Measurements from ENCODE around the gene CYP3A4.

CYP3A4 gene

DNA sequence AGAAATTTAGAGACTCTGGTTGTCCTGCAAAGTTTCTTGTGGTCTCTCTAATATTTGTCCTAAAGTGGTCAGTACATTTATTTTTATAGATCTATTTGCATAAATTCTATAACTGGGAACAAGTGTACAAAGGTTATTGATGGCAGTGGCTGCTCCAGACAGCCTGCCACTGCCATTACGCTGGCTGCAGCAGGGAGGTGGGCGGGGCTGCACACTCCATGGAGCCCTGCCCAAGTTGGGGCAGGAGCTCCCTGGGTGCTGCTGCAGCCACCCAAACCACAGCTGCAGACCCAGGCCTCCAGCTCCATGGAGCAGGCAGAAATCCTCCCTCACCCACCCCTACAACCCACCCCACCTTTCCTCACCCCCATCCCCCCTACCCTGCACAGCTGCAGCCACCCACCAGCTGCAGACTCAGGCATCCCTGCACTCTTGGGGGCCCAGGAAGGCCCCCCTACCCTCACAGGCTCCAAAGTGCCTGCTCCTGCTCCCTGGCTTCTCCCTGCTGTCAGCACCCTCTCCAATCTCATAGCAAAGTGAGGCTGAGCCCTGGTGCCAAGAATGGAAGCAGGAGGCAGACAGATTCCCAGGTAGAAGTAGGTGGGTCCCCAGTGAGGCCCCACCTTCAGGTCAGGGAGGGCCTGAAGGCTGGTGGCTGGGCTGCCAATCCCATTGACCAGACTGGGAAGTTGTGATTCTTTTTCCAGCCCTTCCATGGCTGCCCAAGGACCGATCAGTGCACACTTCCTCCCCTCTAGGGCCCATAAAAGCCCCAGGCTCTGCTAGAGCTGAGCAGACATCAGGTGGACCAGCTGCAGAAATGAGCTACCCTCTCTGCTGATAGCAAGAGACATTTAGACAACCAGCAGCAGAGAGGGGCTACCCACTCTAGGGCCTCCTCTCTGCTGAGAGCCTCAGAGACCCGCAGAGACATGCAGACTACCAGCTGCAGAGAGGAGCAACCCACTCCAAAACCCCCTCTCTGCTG is 39.0 kb upstream of the CYP3A4 start:
- Histone ChIP-seq H4K20me1 (ENCODE audit: control insufficient read depth, insufficient read depth, low read depth, low read length) (no peaks in the 10 kb centered on the region), H3K4me2 (ENCODE audit: low read length) (no peak overlapping the region), H3K79me2 (ENCODE audit: control insufficient read depth, low read length) (no peaks in the 10 kb centered on the region), H3K27me3 (ENCODE audit: control insufficient read depth, low read length) (peaks cover 10% of the 10 kb centered on the region; the same call in 1 of the 2 replicates), H3K9me2 (replicated peaks; ENCODE audit: control insufficient read depth, low read length) (no peaks in the 10 kb centered on the region), H3K27ac (ENCODE audit: low read depth, low read length) (no peak overlapping the region), H3K9me3 (ENCODE audit: control insufficient read depth, insufficient read depth, low read length) (no peaks in the 10 kb centered on the region), H3K36me3 (ENCODE audit: control insufficient read depth, low read length) (no peaks in the 10 kb centered on the region), H3K4me3 (ENCODE audit: low read length) (no peak overlapping the region), H3K4me1 (ENCODE audit: control insufficient read depth, low read length) (no peaks in the 10 kb centered on the region), H3F3A (ENCODE audit: control insufficient read depth, insufficient read depth) (no peaks in the 10 kb centered on the region)
- TF ChIP-seq CTCF (IDR thresholded peaks at IDR 0.05; ENCODE audit: low read depth, low read length, poor library complexity, severe bottlenecking) (no peak), EZH2phosphoT487 (IDR thresholded peaks at IDR 0.05; ENCODE audit: borderline replicate concordance, low read length) (no peak)

- H3F3A ChIP-seq (ENCODE audit: control insufficient read depth, insufficient read depth): no peaks in the 10 kb centered on the region
- peaks cover 13% of the 10 kb centered on the region; the same call in 1 of the 2 replicates for H3K27me3 ChIP-seq (ENCODE audit: control insufficient read depth, low read length)
- no peaks in the 10 kb centered on the region for H3K9me2 ChIP-seq (replicated peaks; ENCODE audit: control insufficient read depth, low read length)
- no peak overlapping the region for H3K4me3 ChIP-seq (ENCODE audit: low read length)
- no peak for TF ChIP-seq CTCF (IDR thresholded peaks at IDR 0.05; ENCODE audit: low read depth, low read length, poor library complexity, severe bottlenecking)
- no peak for TF ChIP-seq EZH2phosphoT487 (IDR thresholded peaks at IDR 0.05; ENCODE audit: borderline replicate concordance, low read length)
- no peaks in the 10 kb centered on the region for H3K79me2 ChIP-seq (ENCODE audit: control insufficient read depth, low read length)
- H3K27ac ChIP-seq (ENCODE audit: low read depth, low read length): no peak overlapping the region
- no peaks in the 10 kb centered on the region for H3K36me3 ChIP-seq (ENCODE audit: control insufficient read depth, low read length)
- no peaks in the 10 kb centered on the region for H4K20me1 ChIP-seq (ENCODE audit: control insufficient read depth, insufficient read depth, low read depth, low read length)
- H3K4me2 ChIP-seq (ENCODE audit: low read length): no peak overlapping the region
- H3K9me3 ChIP-seq (ENCODE audit: control insufficient read depth, insufficient read depth, low read length): no peaks in the 10 kb centered on the region
- H3K4me1 ChIP-seq (ENCODE audit: control insufficient read depth, low read length): no peaks in the 10 kb centered on the region
Observed at GRCh38 chr7:99820408-99821027, 36.5 kb upstream of the CYP3A4 start.

- no peak overlapping the region for H3K27ac ChIP-seq (ENCODE audit: low read depth, low read length)
- no peak overlapping the region for H3K4me2 ChIP-seq (ENCODE audit: low read length)
- TF ChIP-seq CTCF (IDR thresholded peaks at IDR 0.05; ENCODE audit: low read depth, low read length, poor library complexity, severe bottlenecking): no peak
- no peak for TF ChIP-seq EZH2phosphoT487 (IDR thresholded peaks at IDR 0.05; ENCODE audit: borderline replicate concordance, low read length)
- no peaks in the 10 kb centered on the region for H3F3A ChIP-seq (ENCODE audit: control insufficient read depth, insufficient read depth)
- no peaks in the 10 kb centered on the region for H4K20me1 ChIP-seq (ENCODE audit: control insufficient read depth, insufficient read depth, low read depth, low read length)
- peaks cover 6% of the 10 kb centered on the region; the same call in 1 of the 2 replicates for H3K9me3 ChIP-seq (ENCODE audit: control insufficient read depth, insufficient read depth, low read length)
- H3K4me1 ChIP-seq (ENCODE audit: control insufficient read depth, low read length): no peaks in the 10 kb centered on the region
- H3K79me2 ChIP-seq (ENCODE audit: control insufficient read depth, low read length): no peaks in the 10 kb centered on the region
- no peak overlapping the region for H3K4me3 ChIP-seq (ENCODE audit: low read length)
- no peaks in the 10 kb centered on the region for H3K9me2 ChIP-seq (replicated peaks; ENCODE audit: control insufficient read depth, low read length)
- no peaks in the 10 kb centered on the region for H3K36me3 ChIP-seq (ENCODE audit: control insufficient read depth, low read length)
- H3K27me3 ChIP-seq (ENCODE audit: control insufficient read depth, low read length): no peaks in the 10 kb centered on the region
Observed at GRCh38 chr7:99808766-99809165, 24.8 kb upstream of the CYP3A4 start.
